ENCODE data around the gene SSBP4. TPM values are rescaled to one million over a fixed set of nuclear protein-coding genes. Genes with fewer than 3 reads are reported as not detected.

SSBP4 gene
- total RNA-seq, 1 donor from 2014 or later, result 99.0 TPM

- Mint-ChIP-seq H3K9me3 (no peaks in the 10 kb centered on the region), H3K4me1 (ENCODE audit: unreplicated experiment) (peaks cover 31% of the 10 kb centered on the region), H3K27ac (peak overlapping the region; percentile 56), H3K4me3 (no peak overlapping the region), H3K36me3 (no peaks in the 10 kb centered on the region), H3K27me3 (peaks cover 4% of the 10 kb centered on the region)
- DNase-seq (ENCODE audit: extremely low spot score, unreplicated experiment), result no peak
- no peak for TF ChIP-seq CTCF (conservative IDR thresholded peaks at IDR 0.05)
Observed at GRCh38 chr19:18412610-18413239, 6.5 kb upstream of the SSBP4 start.

GRCh38 chr19:18414504-18415177 lies 4.6 kb upstream of the SSBP4 start:
- H3K4me3 Mint-ChIP-seq, result peak overlapping the region; percentile 68
- H3K4me1 Mint-ChIP-seq (ENCODE audit: unreplicated experiment), result peaks cover 35% of the 10 kb centered on the region
- H3K27ac Mint-ChIP-seq, result peak overlapping the region; percentile 86
- no peak for TF ChIP-seq CTCF (conservative IDR thresholded peaks at IDR 0.05)
- no peaks in the 10 kb centered on the region for H3K36me3 Mint-ChIP-seq
- peaks cover 4% of the 10 kb centered on the region for H3K27me3 Mint-ChIP-seq
- no peak for DNase-seq (ENCODE audit: extremely low spot score, unreplicated experiment)
- H3K9me3 Mint-ChIP-seq, result no peaks in the 10 kb centered on the region

GRCh38 chr19:18415178-18415867 lies 3.9 kb upstream of the SSBP4 start:
- Mint-ChIP-seq H3K36me3 (no peaks in the 10 kb centered on the region), H3K9me3 (no peaks in the 10 kb centered on the region), H3K4me1 (ENCODE audit: unreplicated experiment) (peaks cover 35% of the 10 kb centered on the region), H3K27me3 (peaks cover 4% of the 10 kb centered on the region), H3K27ac (peak overlapping the region; percentile 86), H3K4me3 (peak overlapping the region; percentile 67)
- no peak for DNase-seq (ENCODE audit: extremely low spot score, unreplicated experiment)
- TF ChIP-seq CTCF (conservative IDR thresholded peaks at IDR 0.05), result no peak

DNA sequence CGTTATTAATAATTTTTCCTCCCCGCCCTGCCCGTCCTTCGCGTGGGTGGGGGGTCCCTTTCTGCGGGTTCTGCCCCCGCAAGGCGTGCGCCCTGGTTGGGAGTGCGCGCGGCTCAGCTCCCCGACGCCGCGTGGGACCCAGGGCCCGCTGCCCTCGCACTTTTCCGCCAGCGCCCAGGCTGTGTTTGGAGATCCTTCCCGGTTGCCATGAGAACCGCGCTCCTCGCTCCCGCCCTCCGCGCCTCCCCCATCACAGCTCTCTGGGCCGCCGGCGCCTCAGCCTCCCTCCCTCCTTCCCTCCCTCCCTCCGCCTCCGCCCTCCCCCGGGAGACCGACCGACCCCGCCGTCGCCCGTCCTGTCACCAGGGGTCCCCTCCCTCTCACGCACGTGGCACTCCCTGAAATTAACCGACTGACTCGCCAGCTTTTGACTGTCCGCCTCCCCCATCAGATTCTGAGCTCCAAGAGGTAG lies 2.4 kb upstream of the SSBP4 start:
- H3K9me3 Mint-ChIP-seq, result no peaks in the 10 kb centered on the region
- peak; percentile 89 for DNase-seq (ENCODE audit: extremely low spot score, unreplicated experiment)
- H3K36me3 Mint-ChIP-seq, result no peaks in the 10 kb centered on the region
- peak overlapping the region; percentile 98 for H3K27ac Mint-ChIP-seq
- H3K4me3 Mint-ChIP-seq, result peak overlapping the region; percentile 86
- TF ChIP-seq CTCF (conservative IDR thresholded peaks at IDR 0.05), result no peak
- H3K4me1 Mint-ChIP-seq (ENCODE audit: unreplicated experiment), result peaks cover 39% of the 10 kb centered on the region
- no peaks in the 10 kb centered on the region for H3K27me3 Mint-ChIP-seq

DNA sequence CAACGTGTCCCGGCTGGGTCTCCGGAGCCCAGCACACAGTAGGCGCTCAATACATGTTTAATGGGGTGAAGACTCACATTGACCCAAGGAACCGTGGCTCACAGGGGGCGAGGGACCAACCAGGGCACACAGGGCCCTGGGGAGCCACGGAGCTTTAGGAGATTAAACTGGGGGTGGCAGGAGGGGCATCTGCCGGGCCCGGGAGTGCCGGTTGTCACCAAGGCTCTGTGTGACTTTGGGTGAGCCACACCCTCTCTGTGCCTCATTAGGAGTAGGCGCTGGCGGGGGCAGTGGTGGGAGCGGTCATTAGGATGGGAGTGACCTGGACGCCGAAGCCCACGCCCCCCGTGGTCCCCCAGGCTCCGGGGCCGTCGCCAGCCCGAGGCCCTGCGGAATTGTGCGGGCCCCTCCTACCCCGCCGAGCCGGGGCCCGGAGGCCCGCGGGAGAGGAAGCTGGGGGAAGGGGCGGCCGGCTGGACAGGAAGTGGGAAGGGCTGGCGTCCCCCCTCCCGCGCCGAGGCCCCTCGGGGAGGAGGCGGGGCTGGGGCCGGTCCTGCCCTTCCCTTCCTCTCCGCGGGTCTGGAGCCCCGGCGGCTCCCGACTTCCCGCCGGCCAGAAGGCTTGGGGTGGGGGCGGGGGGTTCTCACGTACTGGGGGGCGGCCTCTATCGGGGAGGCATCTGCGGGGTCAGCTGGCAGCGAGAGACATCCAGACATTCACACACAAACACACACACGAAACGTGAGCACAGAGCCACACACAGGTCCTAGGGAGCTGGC lies 1.8 kb upstream of the SSBP4 start:
- Mint-ChIP-seq H3K27ac (peak overlapping the region; percentile 98), H3K27me3 (no peaks in the 10 kb centered on the region), H3K4me1 (ENCODE audit: unreplicated experiment) (peaks cover 39% of the 10 kb centered on the region), H3K36me3 (no peaks in the 10 kb centered on the region), H3K9me3 (no peaks in the 10 kb centered on the region), H3K4me3 (peak overlapping the region; percentile 86)
- DNase-seq (ENCODE audit: extremely low spot score, unreplicated experiment), result peak; percentile 91
- TF ChIP-seq CTCF (conservative IDR thresholded peaks at IDR 0.05), result no peak

Measured in type B pancreatic cell (in vitro differentiated cells).